Muscle layer of duodenum (tissue), 2 donors: ENCODE data around the gene C1orf53.

Experiments
- H3K27ac ChIP-seq: one replicate; pipeline ENCODE4 v1.7.0; 2013; ENCODE audit warnings: mild to moderate bottlenecking, low read length
- H3K27me3 ChIP-seq: one replicate; pipeline ENCODE4 v1.7.0; 2013; ENCODE audit warnings: low read depth, mild to moderate bottlenecking, control low read depth, low read length
- H3K36me3 ChIP-seq, 2 donors: one replicate each; pipeline ENCODE4 v1.7.0; 2013; ENCODE audit warnings: low read length in 2 of 2, control low read depth in 1 of 2, mild to moderate bottlenecking in 1 of 2; ENCODE audit not compliant: insufficient read depth in 2 of 2, control insufficient read depth in 1 of 2
- H3K4me1 ChIP-seq, 2 donors: one replicate each; pipeline ENCODE4 v1.7.0; 2013; ENCODE audit warnings: low read length in 2 of 2, mild to moderate bottlenecking in 2 of 2, control low read depth in 1 of 2, moderate library complexity in 1 of 2; ENCODE audit not compliant: insufficient read depth in 2 of 2, control insufficient read depth in 1 of 2
- H3K4me3 ChIP-seq, 2 donors: one replicate each; pipeline ENCODE4 v1.7.0; 2013; ENCODE audit warnings: low read length in 2 of 2, low read depth in 1 of 2, mild to moderate bottlenecking in 1 of 2
- H3K9me3 ChIP-seq, 2 donors: one replicate each; pipeline ENCODE4 v1.7.0; 2013; ENCODE audit warnings: low read length in 2 of 2, control low read depth in 1 of 2, mild to moderate bottlenecking in 1 of 2; ENCODE audit not compliant: control insufficient read depth in 1 of 2
- donor health status: healthy.

C1orf53 gene

GRCh38 chr1:197908716-197909220 lies 6.3 kb downstream of the C1orf53 start:
- Histone ChIP-seq H3K4me1 (peaks cover 0 to 35% of the 10 kb centered on the region in 2 donors), H3K9me3 (no peaks in the 10 kb centered on the region), H3K27ac (no peak overlapping the region), H3K36me3 (no peaks in the 10 kb centered on the region), H3K4me3 (no peak overlapping the region), H3K27me3 (peaks cover 80% of the 10 kb centered on the region)

DNA sequence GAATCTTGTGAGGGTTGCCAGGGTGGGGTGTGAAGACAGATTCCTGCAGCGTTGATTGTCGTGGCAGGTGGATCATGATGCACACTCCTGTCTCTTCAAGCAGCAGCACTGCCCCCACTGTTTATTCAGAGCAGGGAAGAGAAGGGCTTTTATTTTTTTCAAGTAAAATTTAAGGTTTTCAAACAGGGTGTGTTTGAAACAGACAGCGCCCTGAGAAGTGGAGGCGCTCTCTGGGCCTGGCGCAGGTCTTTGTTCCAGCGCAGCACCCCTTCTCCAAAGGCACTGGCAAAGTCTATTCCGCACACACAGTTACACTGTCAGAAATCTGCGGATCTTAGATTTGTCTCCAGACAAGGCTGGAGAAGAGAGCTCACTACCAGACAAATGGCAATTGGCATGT lies 7.0 kb downstream of the C1orf53 start:
- H3K27me3 ChIP-seq: peaks cover 81% of the 10 kb centered on the region
- no peaks in the 10 kb centered on the region for H3K9me3 ChIP-seq
- H3K4me1 ChIP-seq: peaks cover 0 to 35% of the 10 kb centered on the region in 2 donors
- no peaks in the 10 kb centered on the region for H3K36me3 ChIP-seq
- no peak overlapping the region for H3K4me3 ChIP-seq
- no peak overlapping the region for H3K27ac ChIP-seq

GRCh38 chr1:197910120-197910991 lies 7.9 kb downstream of the C1orf53 start:
- H3K27ac ChIP-seq: no peak overlapping the region

GRCh38 chr1:197911111-197911856 lies 8.9 kb downstream of the C1orf53 start:
- H3K4me3 ChIP-seq: peak overlapping the region in 1 of 2 donors; percentile 46
- peaks cover 1 to 45% of the 10 kb centered on the region in 2 donors for H3K4me1 ChIP-seq
- H3K36me3 ChIP-seq: no peaks in the 10 kb centered on the region
- H3K9me3 ChIP-seq: no peaks in the 10 kb centered on the region
- peaks cover 95% of the 10 kb centered on the region for H3K27me3 ChIP-seq
- H3K27ac ChIP-seq: no peak overlapping the region

More at GRCh38 chr1:197910120-197910991, 7.9 kb downstream of the C1orf53 start:
- Histone ChIP-seq H3K4me1 (peaks cover 0 to 36% of the 10 kb centered on the region in 2 donors), H3K36me3 (no peaks in the 10 kb centered on the region), H3K9me3 (no peaks in the 10 kb centered on the region), H3K27me3 (peaks cover 90% of the 10 kb centered on the region), H3K4me3 (no peak overlapping the region)

GRCh38 chr1:197911857-197912696 lies 9.6 kb downstream of the C1orf53 start:
- peaks cover 9 to 53% of the 10 kb centered on the region in 2 donors for H3K4me1 ChIP-seq
- no peaks in the 10 kb centered on the region for H3K36me3 ChIP-seq
- H3K9me3 ChIP-seq: no peaks in the 10 kb centered on the region
- peak overlapping the region in 1 of 2 donors; percentile 46 for H3K4me3 ChIP-seq
- no peak overlapping the region for H3K27ac ChIP-seq
- H3K27me3 ChIP-seq: peaks cover 98% of the 10 kb centered on the region

DNA sequence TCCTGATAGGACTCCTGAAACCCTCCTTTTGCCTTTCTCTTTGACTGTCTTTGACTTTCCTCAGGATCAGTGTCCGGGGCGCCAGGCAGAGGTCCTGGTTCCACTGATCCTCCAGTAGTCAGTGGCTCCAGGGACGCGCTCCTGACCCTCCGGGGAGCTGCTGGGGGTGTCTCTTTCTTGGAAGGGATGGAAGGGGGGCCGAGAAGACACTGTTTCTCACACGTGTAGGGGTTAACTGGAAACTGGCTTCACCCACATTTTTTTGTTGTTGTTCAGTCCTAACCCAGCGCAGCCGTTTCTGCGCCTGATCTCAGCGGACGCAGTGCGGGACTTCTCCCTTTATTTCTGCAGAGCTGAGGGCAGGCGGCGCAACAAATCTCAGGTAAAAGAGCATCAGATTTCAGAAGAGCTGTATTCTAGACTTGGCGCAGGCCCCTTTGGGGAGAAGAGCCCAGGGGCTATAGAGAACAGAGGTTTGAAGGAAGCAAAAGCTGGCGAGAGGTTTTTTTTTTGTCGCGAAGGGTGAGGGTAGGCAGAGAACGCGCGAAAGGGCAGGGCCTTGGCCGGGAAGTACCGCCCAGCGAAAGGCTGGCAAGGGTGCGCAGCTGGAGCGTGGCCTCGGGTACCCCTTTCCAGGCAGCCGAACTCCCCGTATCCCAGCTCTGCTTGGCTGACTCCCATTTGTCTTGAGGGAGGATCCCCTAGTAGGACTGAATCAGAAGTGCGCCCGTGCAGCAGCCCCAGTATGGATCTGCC lies 10.5 kb downstream of the C1orf53 start:
- peak overlapping the region in 1 of 2 donors; percentile 9 for H3K4me3 ChIP-seq
- no peaks in the 10 kb centered on the region for H3K36me3 ChIP-seq
- H3K27ac ChIP-seq: no peak overlapping the region
- peaks cover 15 to 62% of the 10 kb centered on the region in 2 donors for H3K4me1 ChIP-seq
- H3K27me3 ChIP-seq: peaks cover 98% of the 10 kb centered on the region
- no peaks in the 10 kb centered on the region for H3K9me3 ChIP-seq

DNA sequence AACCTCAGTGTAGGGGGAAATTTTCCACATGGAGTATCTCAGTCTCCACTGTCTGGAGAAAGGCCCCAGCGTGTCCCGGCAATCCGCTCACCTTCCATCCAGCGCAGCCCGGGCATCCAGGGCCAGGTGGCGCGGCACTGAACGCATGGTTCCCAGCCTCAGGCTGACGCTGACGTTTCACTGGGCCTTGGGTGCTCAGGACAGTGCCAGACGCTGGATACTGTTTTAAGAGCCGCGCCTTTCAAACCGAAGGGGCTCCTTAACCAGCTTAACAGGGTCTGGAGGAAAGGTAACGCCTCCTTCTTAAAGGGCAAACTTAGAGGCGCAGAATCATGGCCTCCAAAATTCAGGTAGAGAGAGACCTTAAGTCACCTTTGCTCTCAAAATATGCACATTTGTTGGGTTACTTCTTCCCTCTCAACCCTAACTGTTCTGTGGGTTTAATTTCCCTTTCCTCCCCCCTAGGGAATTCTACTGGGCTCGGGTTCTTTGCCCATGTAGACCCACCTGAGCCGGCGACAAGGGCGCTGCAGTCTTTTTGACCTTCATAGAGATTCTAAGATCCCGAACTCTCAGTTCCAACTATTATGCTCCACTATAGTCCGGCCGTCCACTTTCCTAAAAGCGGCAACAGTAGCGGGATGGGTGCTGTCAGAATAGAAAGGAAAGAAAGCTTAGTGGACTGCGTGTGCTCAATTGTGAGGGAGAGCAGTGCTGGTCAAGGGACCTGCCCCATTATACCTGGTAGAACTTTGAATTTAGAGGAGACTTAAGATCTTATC lies 11.3 kb downstream of the C1orf53 start:
- Histone ChIP-seq H3K4me3 (peak overlapping the region in 1 of 2 donors; percentile 9), H3K36me3 (no peaks in the 10 kb centered on the region), H3K27ac (no peak overlapping the region), H3K9me3 (no peaks in the 10 kb centered on the region), H3K27me3 (peaks cover 98% of the 10 kb centered on the region), H3K4me1 (peaks cover 15 to 68% of the 10 kb centered on the region in 2 donors)

GRCh38 chr1:197914510-197914909 lies 12.1 kb downstream of the C1orf53 start:
- no peak overlapping the region for H3K27ac ChIP-seq
- H3K9me3 ChIP-seq: peaks cover 0 to 1% of the 10 kb centered on the region in 2 donors
- H3K27me3 ChIP-seq: peaks cover 98% of the 10 kb centered on the region
- peaks cover 15 to 76% of the 10 kb centered on the region in 2 donors for H3K4me1 ChIP-seq
- H3K36me3 ChIP-seq: no peaks in the 10 kb centered on the region
- no peak overlapping the region for H3K4me3 ChIP-seq

DNA sequence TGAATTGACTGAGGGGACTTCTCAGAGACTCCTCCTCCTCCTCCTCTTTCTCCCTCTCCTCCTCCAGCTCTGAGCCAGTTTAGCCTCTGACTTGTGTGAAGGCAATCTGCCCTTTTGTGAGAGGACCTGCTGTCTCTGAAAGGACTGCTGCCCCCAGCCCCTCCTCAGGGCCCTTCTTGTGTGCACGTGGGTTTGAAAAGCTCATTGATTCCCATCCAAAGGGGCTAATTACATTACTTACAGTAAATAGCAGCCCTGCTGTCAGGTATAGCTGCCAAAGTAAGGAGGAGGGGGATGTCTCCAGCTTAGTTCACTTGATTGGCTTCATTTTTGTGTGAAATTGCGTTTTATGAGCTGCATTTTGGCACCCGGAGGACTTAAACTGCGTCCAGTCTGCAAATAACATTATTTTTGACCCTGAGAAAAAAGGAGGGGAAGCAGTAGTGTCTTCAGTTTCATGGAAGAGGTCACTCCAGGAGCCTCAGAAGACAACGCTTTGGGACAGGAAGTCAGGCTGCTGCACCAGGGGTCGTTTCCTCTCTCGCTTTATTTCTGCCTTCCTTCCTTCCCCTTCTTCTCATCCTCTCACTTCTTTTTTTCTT lies 12.9 kb downstream of the C1orf53 start:
- Histone ChIP-seq H3K4me1 (peaks cover 15 to 79% of the 10 kb centered on the region in 2 donors), H3K9me3 (peaks cover 0 to 2% of the 10 kb centered on the region in 2 donors), H3K36me3 (no peaks in the 10 kb centered on the region), H3K4me3 (peak overlapping the region in 1 of 2 donors; percentile 48), H3K27ac (no peak overlapping the region), H3K27me3 (peaks cover 97% of the 10 kb centered on the region)
